DLD1 (cell line): ENCODE data around the gene MPRIP.

Experiments used
- in situ Hi-C: cut with HindIII; loops from 2 replicates; pipeline ENCODE4 v1.10.0; 2017; ENCODE audit warnings: low sequenced_read_pairs

MPRIP gene

GRCh38 chr17:17203173-17203730 is 161.0 kb downstream of the MPRIP start:
- in situ Hi-C loops = no loop called here

- in situ Hi-C loops = no loop called here
Observed at GRCh38 chr17:17204041-17204591, 161.9 kb downstream of the MPRIP start.

DNA sequence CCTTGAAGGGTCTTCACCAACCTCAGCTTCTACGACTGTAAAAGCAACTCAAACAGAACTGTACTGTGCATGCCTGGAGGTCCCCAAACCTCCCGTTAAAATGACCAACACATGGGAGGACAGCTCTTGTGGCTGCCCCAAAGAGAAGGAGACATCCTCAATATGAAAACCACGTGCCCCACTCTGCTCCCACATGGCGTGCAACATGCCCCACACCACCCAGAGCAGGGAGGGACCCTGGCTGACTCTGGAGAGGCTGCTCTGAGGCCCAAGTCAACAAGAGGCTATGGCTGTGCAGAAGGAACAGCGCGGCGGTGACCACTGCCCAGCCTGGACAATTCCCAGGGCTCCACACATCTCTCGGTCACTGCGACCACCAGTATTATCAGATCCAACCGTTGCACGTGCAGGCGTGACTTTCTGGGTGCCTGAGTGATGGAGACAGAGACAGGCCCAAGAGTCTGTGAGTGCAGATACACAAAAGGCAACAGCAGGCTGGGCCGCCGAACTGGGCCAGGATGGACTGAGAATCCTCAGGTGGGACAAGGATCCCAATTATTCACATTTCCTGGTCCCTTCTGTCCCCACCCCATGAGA is 162.5 kb downstream of the MPRIP start:
- in situ Hi-C loops = no loop called here

DNA sequence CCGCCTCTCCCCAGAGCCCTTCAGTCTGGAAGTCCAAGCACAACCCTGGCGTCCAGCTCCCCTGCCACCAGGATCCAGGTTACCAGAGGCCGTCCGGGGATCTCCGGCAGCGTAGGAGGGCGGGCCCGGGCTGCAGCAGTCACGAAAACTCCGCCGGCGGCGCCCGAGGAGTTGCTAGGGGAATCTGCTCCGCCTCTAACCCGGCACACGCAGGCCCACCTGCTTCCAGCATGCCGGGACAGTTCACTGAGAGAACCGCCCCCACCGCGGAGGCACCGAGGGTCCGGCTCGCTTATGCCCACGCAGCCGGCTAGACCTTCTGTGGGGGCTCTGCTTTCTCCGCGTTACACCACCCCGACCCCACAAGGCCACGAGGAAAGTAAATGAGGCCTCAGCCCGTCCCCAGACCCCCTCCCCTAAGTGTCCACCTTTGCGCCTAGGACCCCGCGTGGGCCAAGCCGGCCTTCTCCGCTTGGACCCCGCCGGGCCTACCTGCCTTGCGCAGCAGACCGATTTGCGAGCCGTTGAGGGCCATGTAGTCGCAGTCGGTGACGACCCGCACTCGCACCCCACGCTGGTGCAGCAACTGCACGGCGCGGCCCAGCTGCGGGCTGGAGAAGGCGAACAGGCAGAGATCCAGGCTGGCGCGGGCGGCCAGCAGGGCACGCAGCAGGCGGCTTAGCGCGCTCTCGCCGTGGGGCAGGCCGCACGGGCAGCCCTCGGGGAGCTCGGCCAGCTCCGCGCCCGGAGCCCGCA is 163.3 kb downstream of the MPRIP start:
- in situ Hi-C loops = no loop called here

- in situ Hi-C loops = no loop called here
Observed at GRCh38 chr17:17206124-17206912, 164.1 kb downstream of the MPRIP start, which contains the start of gene PLD6. Gene PLD6, minus strand, starts transcription at chr17:17206333. Its CDS starts 47 bp downstream, at chr17:17206286.

DNA sequence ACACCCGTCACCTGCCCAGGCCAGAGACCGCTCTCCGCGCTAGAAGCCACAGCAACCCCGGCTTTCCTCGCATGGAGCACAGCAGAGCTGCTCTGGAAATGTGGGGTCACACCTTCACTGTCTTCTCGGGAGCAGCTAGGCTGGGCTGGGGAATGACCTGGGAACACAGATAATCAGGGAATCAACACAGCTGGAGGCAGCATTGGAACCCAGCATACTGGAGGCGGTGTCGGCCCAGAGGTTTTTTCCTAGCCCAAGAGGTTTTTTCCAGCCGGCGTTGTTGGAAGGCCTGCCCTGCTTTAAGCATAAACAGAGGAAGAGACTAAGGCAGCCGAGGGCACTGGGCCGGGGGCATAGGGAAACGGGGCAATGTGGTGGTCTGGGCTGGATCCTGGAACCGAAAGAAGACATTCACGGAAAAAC is 164.7 kb downstream of the MPRIP start:
- in situ Hi-C loops = no loop called here

- in situ Hi-C loops = no loop called here
Observed at GRCh38 chr17:17207998-17208397, 165.7 kb downstream of the MPRIP start.

DNA sequence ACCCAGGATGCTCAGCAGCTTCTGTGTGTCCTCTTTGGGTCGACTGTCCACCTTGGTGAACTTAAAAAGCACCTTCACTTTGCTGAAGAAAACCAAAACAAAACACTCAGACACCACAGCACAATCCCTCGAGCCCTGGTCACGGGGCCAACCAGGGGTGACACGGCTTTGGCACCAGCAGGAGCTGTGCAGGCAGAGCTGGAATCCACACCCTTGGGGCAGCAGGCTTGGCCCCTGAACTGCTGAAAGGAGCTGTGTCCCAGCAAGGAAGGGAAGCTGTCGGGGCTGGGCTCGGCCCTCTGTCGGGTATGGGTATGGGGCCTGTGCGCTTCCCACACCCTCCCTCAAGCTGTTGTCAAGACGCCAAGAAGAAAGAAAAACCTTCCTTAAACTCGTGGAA is 171.5 kb downstream of the MPRIP start:
- in situ Hi-C loops = no loop called here

DNA sequence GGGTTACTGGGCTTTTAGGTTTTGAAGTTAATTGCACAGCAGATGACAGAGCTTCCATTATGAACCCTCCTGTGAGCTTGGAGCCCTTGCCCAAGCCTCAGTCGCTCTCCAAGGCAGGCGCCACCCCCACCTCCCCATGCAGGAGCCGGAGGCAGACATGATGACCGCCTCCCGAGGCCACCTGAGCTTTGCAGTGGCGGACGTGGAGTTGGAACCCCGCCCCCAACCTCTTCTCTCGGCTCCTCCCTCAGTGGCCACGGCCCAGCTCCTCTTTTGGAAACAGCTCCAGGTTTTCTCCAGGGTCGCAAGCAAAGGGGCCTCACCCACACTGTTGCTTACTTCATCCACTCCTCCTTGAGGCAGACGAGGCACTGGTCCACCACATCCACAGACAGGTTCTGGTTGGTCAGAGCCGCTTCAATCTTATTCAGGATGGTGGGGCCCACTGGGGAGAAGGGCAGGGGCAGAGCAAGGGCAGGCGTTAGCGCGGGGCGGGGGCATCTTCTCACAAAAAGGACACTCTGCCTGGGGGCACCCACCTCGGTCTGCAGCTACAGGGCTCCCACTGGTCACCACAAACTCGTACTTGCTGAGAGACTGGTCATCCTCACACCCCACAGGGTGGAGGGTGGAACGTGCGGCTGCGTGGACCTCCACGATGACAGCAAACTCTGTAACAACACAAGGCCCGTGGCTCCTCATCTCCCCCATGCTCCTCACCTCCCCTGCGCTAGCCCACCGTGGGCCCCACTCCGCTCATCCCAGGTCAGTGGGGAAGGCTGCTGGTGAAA is 172.6 kb downstream of the MPRIP start:
- in situ Hi-C loops = no loop called here

GRCh38 chr17:17215575-17215974 is 173.3 kb downstream of the MPRIP start:
- in situ Hi-C loops = no loop called here

DNA sequence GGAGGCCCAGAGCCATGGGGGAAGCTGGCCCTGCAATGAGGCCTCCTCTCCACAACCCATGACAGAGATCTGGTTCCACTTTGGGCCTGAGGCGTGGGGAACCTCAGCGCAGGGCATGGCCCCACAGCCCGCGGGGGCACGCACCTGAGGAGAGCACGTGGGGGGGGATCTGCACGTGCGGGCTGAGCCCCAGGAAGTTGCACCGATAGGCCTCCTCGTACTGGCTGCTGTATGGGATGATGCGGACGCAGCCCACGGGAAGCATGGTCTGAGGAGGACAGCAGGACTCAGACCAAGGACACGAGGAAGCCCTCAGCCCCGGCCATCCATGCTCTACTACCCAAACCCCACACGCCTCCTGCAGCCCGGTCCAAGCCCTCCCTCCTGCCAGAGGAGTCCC is 174.0 kb downstream of the MPRIP start:
- in situ Hi-C loops = no loop called here

- in situ Hi-C loops = no loop called here
Observed at GRCh38 chr17:17216776-17217175, 174.5 kb downstream of the MPRIP start.

DNA sequence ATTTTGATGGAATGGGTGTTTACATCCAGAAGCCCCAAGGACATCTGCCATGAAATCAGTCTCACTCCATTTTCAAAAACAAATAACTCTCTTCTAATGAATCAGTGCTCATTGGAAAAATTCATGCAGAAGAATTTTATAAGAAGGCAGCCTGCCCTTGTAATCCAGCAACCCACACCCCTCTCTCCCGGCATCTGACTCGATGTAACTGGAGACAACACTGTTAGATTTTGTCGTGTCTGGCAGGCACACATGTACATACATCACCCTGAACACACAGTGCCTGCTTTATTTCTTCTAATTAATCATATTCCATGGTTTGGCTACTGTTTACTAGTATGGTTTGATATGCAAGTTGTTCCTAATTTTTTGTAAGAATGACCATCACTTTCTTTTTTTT is 175.7 kb downstream of the MPRIP start:
- in situ Hi-C loops = no loop called here

GRCh38 chr17:17220529-17220928 is 178.3 kb downstream of the MPRIP start:
- in situ Hi-C loops = no loop called here

- in situ Hi-C loops = no loop called here
Observed at GRCh38 chr17:17221329-17221728, 179.1 kb downstream of the MPRIP start.

DNA sequence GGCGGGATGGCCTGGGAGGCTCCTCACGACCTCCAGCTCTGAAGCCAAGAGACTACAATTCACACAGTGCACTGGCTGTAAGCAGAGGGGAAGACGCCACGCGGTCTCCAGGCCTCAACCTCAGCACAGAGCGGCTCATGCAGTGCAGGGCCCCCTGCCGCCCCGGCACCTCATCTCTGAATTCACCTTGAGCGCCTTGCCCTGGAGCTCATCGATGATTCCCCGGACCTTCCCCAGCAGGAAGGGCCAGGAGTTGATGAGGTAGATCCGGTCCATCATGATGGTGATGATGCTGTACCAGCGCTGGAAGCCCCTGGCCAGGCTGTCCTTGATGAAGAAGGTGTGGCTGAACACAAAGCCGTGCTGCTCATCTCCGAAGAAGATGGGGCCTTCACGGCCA is 181.5 kb downstream of the MPRIP start:
- in situ Hi-C loops = no loop called here

DNA sequence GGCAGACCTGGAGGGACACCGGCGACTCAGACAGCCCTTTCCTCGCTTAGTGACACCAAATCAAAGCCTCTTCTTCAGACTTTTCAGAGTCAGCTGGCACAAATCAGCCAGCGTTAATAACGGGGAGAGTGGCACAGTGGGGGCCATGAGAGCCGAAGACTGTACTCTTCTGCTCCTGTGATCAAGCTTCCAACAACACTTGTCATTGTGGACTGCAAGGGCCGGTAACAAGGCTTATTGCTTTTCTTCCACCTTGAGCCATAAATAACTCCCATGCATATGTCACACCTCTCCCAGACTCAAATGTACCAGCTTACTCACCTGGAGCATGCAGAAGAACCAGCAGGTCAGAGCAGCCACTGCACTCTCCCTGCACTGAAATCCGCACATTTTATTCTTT is 181.9 kb downstream of the MPRIP start:
- in situ Hi-C loops = no loop called here

DNA sequence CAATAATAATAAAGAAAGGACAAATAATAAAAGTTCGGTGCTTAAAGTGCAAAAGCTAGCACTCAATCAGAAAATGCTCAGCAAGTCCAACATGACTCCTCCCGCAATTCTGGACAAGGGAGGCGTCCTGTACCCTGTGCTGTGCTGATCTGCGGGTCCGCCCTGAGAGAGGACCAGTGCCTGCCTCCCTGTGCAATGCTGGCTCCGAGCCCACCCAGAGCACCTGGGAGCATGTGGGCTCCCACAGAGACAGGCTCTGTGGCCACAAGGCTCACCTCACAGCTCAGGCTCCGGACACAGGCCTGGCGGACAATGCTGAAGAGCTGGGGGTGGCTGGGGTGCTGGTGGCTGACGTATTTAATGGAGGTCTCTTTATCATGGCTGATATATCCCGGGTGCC is 183.6 kb downstream of the MPRIP start:
- in situ Hi-C loops = no loop called here

DNA sequence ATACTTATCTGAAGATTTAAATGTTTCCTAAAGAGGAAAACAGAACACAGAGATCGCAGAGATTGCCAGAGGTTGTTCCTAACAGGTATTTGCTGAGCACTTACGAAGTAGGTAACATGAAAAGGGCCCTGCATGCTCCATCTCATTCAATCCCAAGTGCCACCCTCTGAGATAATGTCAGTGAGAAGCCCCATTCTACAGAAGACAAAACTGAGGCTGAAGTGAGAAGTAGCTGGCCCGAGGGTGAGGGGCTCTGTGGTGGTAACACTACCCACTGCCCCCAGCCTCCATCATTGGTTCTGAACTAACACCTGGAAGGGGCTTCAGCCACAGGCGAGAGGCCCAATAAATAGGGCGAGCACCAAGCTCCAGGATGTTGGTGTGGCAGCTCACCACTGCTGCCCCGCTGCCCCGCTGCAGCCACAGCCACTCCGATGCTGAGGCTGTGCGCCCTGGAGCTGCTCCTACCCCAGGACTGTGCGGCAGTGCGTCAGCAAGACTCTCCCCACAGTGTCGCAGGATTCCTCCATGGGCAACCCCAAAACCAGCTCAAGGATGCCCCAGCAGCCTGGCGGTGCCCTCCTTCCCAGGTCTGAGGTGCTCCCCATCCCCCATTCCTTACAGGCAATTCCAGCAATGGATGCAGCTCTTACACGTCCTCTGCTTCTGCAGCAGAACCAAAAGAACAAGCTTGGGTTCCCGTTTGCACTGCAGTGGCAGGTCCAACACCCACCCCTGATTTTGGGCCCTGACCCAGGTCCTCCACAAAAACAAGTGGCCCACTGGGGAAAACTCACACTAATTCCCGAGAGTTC is 184.4 kb downstream of the MPRIP start:
- in situ Hi-C loops = no loop called here
